HepG2 (cell line): Measurements from ENCODE around the gene PARD3. TPM values are rescaled to one million over a fixed set of nuclear protein-coding genes. Genes with fewer than 3 reads are reported as not detected.
"Not testable (repeated sequence)": the region's sequence is repeated elsewhere in the genome, so short reads cannot be mapped to it uniquely, and the experiment has no call there.

Experiments used
- ATAC-seq: fragments of 200-7000 bp; cut with Tn5 transposase; 3 replicates; pipeline ENCODE4 v1.9.1; 2020; ENCODE audit warnings: mild to moderate bottlenecking, moderate library complexity
- BruUV-seq: library from RNA; stranded (reverse); fragments of 400-500 nt; replicated peaks from 2 replicates; lab custom pipeline; 2021; lab: Mats Ljungman, UMichigan
- CTCF ChIA-PET: fragments of 300-600 bp; formaldehyde crosslinking; extraction: SDS; loops from one replicate; lab custom pipeline; 2021; ENCODE audit warnings: low total read pairs, inconsistent platforms, low intra/inter-chr PET ratio; lab: Yijun Ruan, JAX
- POLR2A ChIA-PET: fragments of 350-600 bp; sonication (Branson Sonifier 250); formaldehyde crosslinking; loops from one replicate; lab custom pipeline; 2020; ENCODE audit warnings: antibody characterized with exemption, inconsistent platforms; lab: Yijun Ruan, JAX
- DNase-seq: peaks from one replicate; pipeline ENCODE4 v3.0.0-alpha.2; 2015; ENCODE audit warnings: low spot score
- FAIRE-seq: peaks from 3 replicates; lab custom pipeline; 2011; peaks lifted over from hg19 to GRCh38; lab: Jason Lieb, UNC
- H2AFZ ChIP-seq: one replicate; pipeline ENCODE4 v1.6.1; 2011; ENCODE audit warnings: low read length, inconsistent platforms
- H3K27ac ChIP-seq: fragments of 300-600 bp; 3 replicates; pipeline ENCODE4 v1.8.0; 2011; ENCODE audit warnings: mixed run types, mild to moderate bottlenecking, mixed read lengths, low read length, inconsistent platforms; ENCODE audit not compliant: insufficient read depth; ENCODE audit errors: extremely low read length
- H3K27me3 ChIP-seq, 2 experiments: fragments of 200-600 bp in 1 of 2; 2 replicates in 1 of 2; 3 replicates in 1 of 2; pipeline versions ENCODE4 v1.6.0 to v1.8.0; 2011; ENCODE audit warnings: low read length in 2 of 2, mild to moderate bottlenecking in 2 of 2, moderate library complexity in 2 of 2, inconsistent platforms in 1 of 2; ENCODE audit not compliant: insufficient read depth in 2 of 2, control insufficient read depth in 1 of 2
- H3K36me3 ChIP-seq, 2 experiments: fragments of 200-600 bp in 1 of 2; replicated peaks in 1 of 2; 2 replicates in 1 of 2; 3 replicates in 1 of 2; pipeline versions ENCODE4 v1.5.1 to v1.8.0; 2011; ENCODE audit warnings: low read length in 2 of 2, inconsistent platforms in 1 of 2; ENCODE audit not compliant: insufficient read depth in 2 of 2, control insufficient read depth in 1 of 2
- H3K4me1 ChIP-seq: 2 replicates; pipeline ENCODE4 v1.5.1; 2012; ENCODE audit warnings: low read length, inconsistent platforms; ENCODE audit not compliant: insufficient read depth
- H3K4me2 ChIP-seq: 2 replicates; pipeline ENCODE4 v1.6.0; 2011; ENCODE audit warnings: low read depth, low read length, inconsistent platforms
- H3K4me3 ChIP-seq, 3 experiments: fragments of 200-600 bp in 1 of 3; sonication (generic), shearing (Covaris generic) in 1 of 3; replicated peaks in 1 of 3; 2 replicates each; pipeline ENCODE4 v1.5.1; 2011 to 2016; ENCODE audit warnings: low read length in 3 of 3, inconsistent platforms in 2 of 3, low read depth in 2 of 3, mild to moderate bottlenecking in 2 of 3, control low read depth in 1 of 3, mixed read lengths in 1 of 3; ENCODE audit not compliant: insufficient read depth in 1 of 3
- H3K79me2 ChIP-seq: one replicate; pipeline ENCODE4 v1.6.1; 2011; ENCODE audit warnings: low read length, inconsistent platforms; ENCODE audit not compliant: insufficient read depth
- H3K9ac ChIP-seq: 2 replicates; pipeline ENCODE4 v1.6.0; 2011; ENCODE audit warnings: mild to moderate bottlenecking, low read depth, low read length, inconsistent platforms; ENCODE audit not compliant: insufficient read depth
- H3K9me3 ChIP-seq: 2 replicates; pipeline ENCODE4 v1.5.1; 2012; ENCODE audit warnings: mild to moderate bottlenecking, low read length
- H4K20me1 ChIP-seq: 2 replicates; pipeline ENCODE4 v1.6.0; 2011; ENCODE audit warnings: inconsistent platforms, mild to moderate bottlenecking, low read length, moderate library complexity; ENCODE audit not compliant: insufficient read depth
- BRF2 ChIP-seq: sonication (generic); formaldehyde crosslinking; IDR thresholded peaks from 2 replicates; pipeline ENCODE4 v1.8.1; 2022; ENCODE audit warnings: mild to moderate bottlenecking, missing genetic modification reagents
- ERF ChIP-seq: IDR thresholded peaks from 2 replicates; pipeline ENCODE4 v1.6.1; 2018; ENCODE audit warnings: missing biosample characterization, missing genetic modification reagents
- NCOA2 ChIP-seq: sonication (generic); formaldehyde crosslinking; IDR thresholded peaks from 2 replicates; pipeline ENCODE4 v1.8.0; 2022; ENCODE audit warnings: inconsistent platforms
- PBX2 ChIP-seq: IDR thresholded peaks from 2 replicates; pipeline ENCODE4 v1.6.1; 2016; ENCODE audit warnings: control low read depth
- SMAD1 ChIP-seq: sonication (generic); formaldehyde crosslinking; IDR thresholded peaks from 2 replicates; pipeline ENCODE4 v1.4.0; 2020; ENCODE audit warnings: missing genetic modification reagents, low read depth, mild to moderate bottlenecking, borderline replicate concordance
- ZNF121 ChIP-seq: sonication (generic); formaldehyde crosslinking; IDR thresholded peaks from 2 replicates; pipeline ENCODE4 v1.5.0; 2020; ENCODE audit warnings: mild to moderate bottlenecking, missing genetic modification reagents
- ZNF124 ChIP-seq: sonication (generic); formaldehyde crosslinking; IDR thresholded peaks from 2 replicates; pipeline ENCODE4 v1.4.0; 2020; ENCODE audit warnings: missing genetic modification reagents
- ZNF777 ChIP-seq: sonication (generic); formaldehyde crosslinking; IDR thresholded peaks from 2 replicates; pipeline ENCODE4 v1.4.0; 2020; ENCODE audit warnings: missing genetic modification reagents
- WGBS: methylation state at CpG from one replicate; pipeline ENCODE4 v1.1.6; 2017; ENCODE audit warnings: low lambda C conversion rate; 5-methylcytosine and 5-hydroxymethylcytosine counted together
- in situ Hi-C: cut with HindIII; loops from 2 replicates; pipeline ENCODE4 v1.10.0; 2017; ENCODE audit warnings: low pct_unique_long_range_greater_than_20kb; ENCODE audit not compliant: extremely low pct_ligation_motif_present
- intact Hi-C: fragments of 100-400 bp; cut with micrococcal nuclease; formaldehyde crosslinking; loops from one replicate; pipeline ENCODE4 v1.10.0; 2022; ENCODE audit not compliant: unreplicated experiment
- polyA plus RNA-seq, 8 experiments: library from polyadenylated mRNA; depleted of rRNA in 3 of 8; stranded (reverse) in 7 of 8; unstranded in 1 of 8; fragments of >200 nt; fragmentation: Illumina TruSeq in 4 of 8; extraction: Trizol in 4 of 8; gene quantifications; 2 replicates each; pipeline versions ENCODE4 v1.2.1 to v1.2.3, GENCODE V29; 2011 to 2016; ENCODE audit warnings: low read depth in 4 of 8, missing spikeins in 1 of 8, mixed read lengths in 1 of 8; ENCODE audit not compliant: insufficient read depth in 1 of 8
- total RNA-seq, 5 experiments: library from RNA; depleted of rRNA; stranded (reverse); fragments of >200 nt; fragmentation: Illumina TruSeq; extraction: Trizol; gene quantifications; 2 replicates each; pipeline ENCODE4 v1.2.3, GENCODE V29; 2016; ENCODE audit warnings: low read depth in 1 of 5

Gene PARD3
- total and polyA plus RNA-seq, 2 of the 13 experiments (the other 11 are each of a cell fraction or from before 2014, with no cell fraction given), result 40.9 to 60.0 TPM

- H3K36me3 ChIP-seq, result peaks cover 4% of the 10 kb centered on the region in 2 experiments; a peak in 2 of 5 replicates
- intact Hi-C loops (no loop called here), in situ Hi-C loops (no loop called here)
- no peak overlapping the region for H3K4me2 ChIP-seq
- no TSS peak for BruUV-seq
- FAIRE-seq (no peak), DNase-seq (no peak), ATAC-seq (no peak)
- WGBS, result 100% methylated on average over 5 of the region's 6 CpGs
- no peak overlapping the region for H2AFZ ChIP-seq
- H3K79me2 ChIP-seq, result peaks cover 86% of the 10 kb centered on the region
- POLR2A ChIA-PET, result no interaction called here
- H3K4me3 ChIP-seq, result no peak overlapping the region
- CTCF ChIA-PET, result no interaction called here
- TF ChIP-seq NCOA2 (no peak), SMAD1 (CRISPR knock-in tag) (no peak), ZNF121 (CRISPR knock-in tag) (peak; percentile 75)
- no peak overlapping the region for H3K9ac ChIP-seq
- peaks cover 30% of the 10 kb centered on the region for H3K4me1 ChIP-seq
- no peaks in the 10 kb centered on the region for H3K27me3 ChIP-seq
- H4K20me1 ChIP-seq, result peaks cover 21% of the 10 kb centered on the region
- no peak overlapping the region for H3K27ac ChIP-seq
- H3K9me3 ChIP-seq, result no peaks in the 10 kb centered on the region
Observed at GRCh38 chr10:34795334-34795733, 19.8 kb downstream of the PARD3 start.

- H3K4me2 ChIP-seq, result no peak overlapping the region
- TF ChIP-seq BRF2 (CRISPR knock-in tag), result no peak
- TF ChIP-seq ERF, result no peak
- no peak for TF ChIP-seq ZNF777 (CRISPR knock-in tag)
- no peak for TF ChIP-seq ZNF124 (CRISPR knock-in tag)
- TF ChIP-seq PBX2 (CRISPR knock-in tag), result no peak
- TF ChIP-seq, all 625 proteins: peak for 0
- FAIRE-seq (no peak), ATAC-seq (no peak), DNase-seq (no peak)
- POLR2A ChIA-PET, result no interaction called here
- CTCF ChIA-PET, result no interaction called here
- no peak overlapping the region for H2AFZ ChIP-seq
- H3K27ac ChIP-seq, result no peak overlapping the region
- no peak overlapping the region for H3K4me3 ChIP-seq
- peaks cover 4% of the 10 kb centered on the region in 2 experiments; a peak in 2 of 5 replicates for H3K36me3 ChIP-seq
- peaks cover 35% of the 10 kb centered on the region for H3K4me1 ChIP-seq
- H3K9ac ChIP-seq, result no peak overlapping the region
- peaks cover 88% of the 10 kb centered on the region for H3K79me2 ChIP-seq
- BruUV-seq, result no TSS peak
- 91% methylated on average over 4 of the region's 4 CpGs for WGBS
- H4K20me1 ChIP-seq, result peaks cover 26% of the 10 kb centered on the region
- H3K9me3 ChIP-seq, result no peaks in the 10 kb centered on the region
- intact Hi-C loops (no loop called here), in situ Hi-C loops (no loop called here)
- no peaks in the 10 kb centered on the region for H3K27me3 ChIP-seq
Observed at GRCh38 chr10:34794835-34795234, 20.3 kb downstream of the PARD3 start.

GRCh38 chr10:34793581-34793980 is 21.5 kb downstream of the PARD3 start:
- 97% methylated on average over 5 of the region's 5 CpGs for WGBS
- in situ Hi-C loops, ATAC-seq, H3K4me3 ChIP-seq, DNase-seq, H2AFZ ChIP-seq, H3K4me2 ChIP-seq, H3K9me3 ChIP-seq, H3K9ac ChIP-seq, H3K27ac ChIP-seq, CTCF ChIA-PET, intact Hi-C loops, FAIRE-seq, POLR2A ChIA-PET, BruUV-seq, H3K27me3 ChIP-seq, H3K36me3 ChIP-seq: not testable (repeated sequence)
- Histone ChIP-seq H3K4me1 (peaks cover 32% of the 10 kb centered on the region), H4K20me1 (peaks cover 33% of the 10 kb centered on the region), H3K79me2 (peaks cover 92% of the 10 kb centered on the region)
